ENCODE measurements around the gene HNF4A. TPM values are rescaled to one million over a fixed set of nuclear protein-coding genes. Genes with fewer than 3 reads are reported as not detected.
A peak's percentile ranks its signal among the peaks of the same experiment; 100 is the strongest.

Gene HNF4A
- total and polyA plus RNA-seq, 2 of the 4 experiments (the other 2 are of a cell fraction), result not detected

- no peak overlapping the region for H2BK20ac ChIP-seq (ENCODE audit: low read depth, low read length)
- H3K4ac ChIP-seq (ENCODE audit: low read depth, low read length), result no peak overlapping the region
- no peak for ATAC-seq (ENCODE audit: low read depth)
- H3K27me3 ChIP-seq (ENCODE audit: control insufficient read depth, insufficient read depth, low read length), result peaks cover 29% of the 10 kb centered on the region
- no peak overlapping the region for H2BK15ac ChIP-seq (ENCODE audit: low read depth, low read length)
- H2AK5ac ChIP-seq (ENCODE audit: low read depth, low read length), result no peak overlapping the region
- no peaks in the 10 kb centered on the region for H3K36me3 ChIP-seq (ENCODE audit: control insufficient read depth, insufficient read depth, low read length)
- H3K9me3 ChIP-seq (ENCODE audit: control insufficient read depth, insufficient read depth, low read length), result no peaks in the 10 kb centered on the region
- H3K14ac ChIP-seq (replicated peaks; ENCODE audit: low read depth, low read length), result 0 out of 2 replicates have a peak overlapping the region, but pooled peaks have one; percentile 8
- H3K56ac ChIP-seq (ENCODE audit: extremely low read depth, insufficient read depth, low read length), result no peak overlapping the region
- in situ Hi-C loops (cut with MboI; ENCODE audit: low sequenced_read_pairs) (no loop called here), intact Hi-C loops (cut with micrococcal nuclease) (loop anchor here (10.0 kb wide), 1 partner anchor 136 kb away; the partner anchor contains the start of gene FITM2), dilution Hi-C loops (cut with HindIII; ENCODE audit: low sequenced_read_pairs, unreplicated experiment) (no loop called here)
- no peak overlapping the region for H3K27ac ChIP-seq (ENCODE audit: insufficient read depth, low read length)
- no peak for DNase-seq
- H4K91ac ChIP-seq (ENCODE audit: insufficient read depth, low read depth, low read length), result no peak overlapping the region
- H2AK9ac ChIP-seq (replicated peaks; ENCODE audit: low read depth, low read length, poor library complexity), result no peak overlapping the region
- TF ChIP-seq USF2 (IDR thresholded peaks at IDR 0.05; ENCODE audit: low read depth, low read length), result no peak
- no peak for TF ChIP-seq ELK1 (IDR thresholded peaks at IDR 0.05; ENCODE audit: borderline replicate concordance, low read depth, low read length)
- TF ChIP-seq CEBPB (IDR thresholded peaks at IDR 0.05; ENCODE audit: low read depth, low read length), result no peak
- no peak for TF ChIP-seq MXI1 (IDR thresholded peaks at IDR 0.05; ENCODE audit: borderline replicate concordance, low read depth, low read length)
- no peak for TF ChIP-seq FOS (IDR thresholded peaks at IDR 0.05; ENCODE audit: low read depth, low read length)
- no peak for TF ChIP-seq RCOR1 (IDR thresholded peaks at IDR 0.05; ENCODE audit: insufficient replicate concordance, low read length)
- TF ChIP-seq MAZ (IDR thresholded peaks at IDR 0.05; ENCODE audit: borderline replicate concordance, low read depth, low read length), result no peak
- TF ChIP-seq RFX5 (IDR thresholded peaks at IDR 0.05; ENCODE audit: low read depth, low read length), result no peak
- no peak for TF ChIP-seq SMC3 (IDR thresholded peaks at IDR 0.05; ENCODE audit: low read depth, low read length)
- no peak for TF ChIP-seq RAD21 (IDR thresholded peaks at IDR 0.05; ENCODE audit: low read length)
- TF ChIP-seq POLR2A (IDR thresholded peaks at IDR 0.05; ENCODE audit: low read depth, low read length), result no peak
- no peak for TF ChIP-seq CTCF (conservative IDR thresholded peaks at IDR 0.05; ENCODE audit: low read depth, low read length)
- TF ChIP-seq CHD1 (IDR thresholded peaks at IDR 0.05; ENCODE audit: low read depth, low read length), result no peak
- TF ChIP-seq NFE2L2 (IDR thresholded peaks at IDR 0.05; ENCODE audit: low read depth, low read length), result no peak
- no peak for TF ChIP-seq MAFK (IDR thresholded peaks at IDR 0.05; ENCODE audit: low read depth, low read length)
- no peak for TF ChIP-seq BHLHE40 (IDR thresholded peaks at IDR 0.05; ENCODE audit: low read depth, low read length)
- H2BK5ac ChIP-seq (ENCODE audit: low read depth, low read length, poor library complexity, severe bottlenecking), result no peak overlapping the region
- no peak overlapping the region for H3K9ac ChIP-seq (ENCODE audit: low read depth, low read length)
- POLR2A ChIA-PET (ENCODE audit: unreplicated experiment), result no interaction called here
- 33% methylated on average over 1 of the region's 7 CpGs; no CpG with 5 or more reads in 1 of the 2 experiments for WGBS, 2 experiments (ENCODE audit: extremely low coverage in 2 of 2, insufficient read length in 1 of 2)
- H3K18ac ChIP-seq (ENCODE audit: low read depth, low read length), result no peak overlapping the region
- H3K9me1 ChIP-seq (ENCODE audit: insufficient read depth, low read length), result no peaks in the 10 kb centered on the region
- no peak overlapping the region; the same call in 1 of the 2 replicates for H3K23ac ChIP-seq (ENCODE audit: low read depth, low read length)
- peaks cover 2% of the 10 kb centered on the region; the same call in 1 of the 2 replicates for H3K4me1 ChIP-seq (ENCODE audit: control insufficient read depth, insufficient read depth, low read length)
- H3K4me2 ChIP-seq (ENCODE audit: low read depth, low read length), result no peak overlapping the region
- no peak overlapping the region for H4K8ac ChIP-seq (ENCODE audit: low read depth in 2 of 2, low read length in 2 of 2)
- no peak overlapping the region for H2AFZ ChIP-seq (replicated peaks; ENCODE audit: low read length, poor library complexity)
- H2BK120ac ChIP-seq (ENCODE audit: low read depth, low read length), result no peak overlapping the region
- BruUV-seq (replicated peaks), result no TSS peak
- no peak overlapping the region for H4K5ac ChIP-seq (ENCODE audit: low read depth, low read length)
- no peaks in the 10 kb centered on the region for H4K20me1 ChIP-seq (ENCODE audit: insufficient read depth, low read length)
- no peak overlapping the region for H3K4me3 ChIP-seq (ENCODE audit: insufficient read depth, low read depth, low read length)
- CTCF ChIA-PET, result no interaction called here
- no peaks in the 10 kb centered on the region for H3K79me1 ChIP-seq (ENCODE audit: low read depth in 1 of 2, low read length in 2 of 2)
These were observed 95.5 kb downstream of the HNF4A start for GRCh38 chr20:44450903-44451450.
